Measurements from ENCODE around the gene FER.

GRCh38 chr5:108762660-108763059 lies 15.0 kb downstream of the FER start:
- no peak for TF ChIP-seq CTCF (optimal IDR thresholded peaks at IDR 0.05 in 1 of 3, IDR thresholded peaks at IDR 0.05 in 1 of 3, conservative IDR thresholded peaks at IDR 0.05 in 1 of 3; ENCODE audit: extremely low read depth in 1 of 3, insufficient read depth in 2 of 3, low read length in 3 of 3)
- no peak for TF ChIP-seq EZH2 (IDR thresholded peaks at IDR 0.05; ENCODE audit: low read length)

Data from keratinocyte (primary cell).